SH-SY5Y (cell line): ENCODE results near the gene ARFGEF3.

ENCODE experiments used
- GATA2 ChIP-seq: IDR thresholded peaks from 2 replicates; pipeline ENCODE4 v1.6.1; 2011; ENCODE audit warnings: mild to moderate bottlenecking, low read depth, low read length
- GATA3 ChIP-seq: IDR thresholded peaks from 2 replicates; pipeline ENCODE4 v1.6.1; 2011; ENCODE audit warnings: low read depth, mild to moderate bottlenecking, low read length, moderate library complexity

- no peak for TF ChIP-seq GATA2
- TF ChIP-seq GATA3, result no peak
Measured at GRCh38 chr6:138345565-138346285, 184.0 kb downstream of the ARFGEF3 start.
